Fibroblast of peridontal ligament (primary cell): ENCODE data around the gene ZBED4.

Experiments
- DNase-seq: peaks from one replicate; pipeline ENCODE4 v3.0.0-alpha.2; 2010; ENCODE audit errors: extremely low read depth

ZBED4 gene

GRCh38 chr22:49880281-49880680, 26.6 kb downstream of the ZBED4 start:
- no peak for DNase-seq

DNA sequence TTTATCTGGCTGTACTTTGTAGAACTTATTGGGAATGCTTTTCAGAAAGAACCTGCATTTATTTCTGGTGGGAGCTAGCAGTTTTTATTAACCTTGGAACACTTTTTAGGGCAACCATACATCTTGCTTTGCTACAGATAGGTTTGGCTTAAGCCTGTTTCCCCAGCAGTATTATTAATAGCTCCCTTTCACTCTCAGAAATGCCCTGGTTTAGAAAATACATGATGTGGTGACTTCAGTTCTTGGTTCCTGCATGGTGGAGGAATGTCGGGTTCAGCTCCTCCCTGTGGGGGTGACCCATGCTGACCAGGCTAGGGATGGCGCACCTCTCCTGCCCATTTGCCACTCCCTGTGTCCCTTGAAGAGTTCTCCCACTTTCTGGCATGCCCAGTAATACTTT, 28.2 kb downstream of the ZBED4 start:
- no peak for DNase-seq

GRCh38 chr22:49882519-49883293, 29.1 kb downstream of the ZBED4 start:
- DNase-seq, result no peak

DNA sequence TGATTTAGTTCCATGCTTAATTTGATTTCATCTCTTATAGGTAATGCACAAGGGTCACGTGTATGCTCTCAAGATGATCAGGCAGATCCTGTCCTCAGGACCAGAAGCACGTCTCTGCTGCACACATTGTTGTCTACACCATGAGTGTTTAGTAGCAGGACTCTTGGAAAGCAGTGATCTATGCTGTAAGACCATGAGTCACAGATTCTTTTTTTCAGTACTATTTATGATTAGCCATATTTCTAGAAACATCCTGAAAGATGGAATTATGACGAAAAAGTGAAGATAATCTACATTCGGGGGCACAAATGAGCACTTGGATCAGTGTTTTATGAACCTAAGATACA, 29.6 kb downstream of the ZBED4 start:
- DNase-seq, result no peak

DNA sequence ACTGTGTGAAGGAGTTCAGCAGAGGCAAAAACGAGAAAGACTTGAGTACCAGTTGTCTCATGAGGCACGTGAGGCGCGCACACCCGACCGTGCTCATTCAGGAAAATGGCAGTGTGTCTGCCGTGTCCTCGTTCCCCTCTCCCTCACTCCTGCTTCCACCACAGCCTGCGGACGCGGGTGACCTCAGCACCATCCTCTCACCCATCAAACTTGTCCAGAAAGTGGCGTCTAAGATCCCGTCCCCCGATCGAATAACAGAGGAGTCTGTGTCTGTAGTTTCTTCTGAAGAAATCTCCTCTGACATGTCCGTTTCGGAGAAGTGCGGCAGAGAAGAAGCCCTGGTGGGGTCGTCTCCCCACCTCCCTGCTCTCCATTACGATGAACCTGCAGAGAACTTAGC, 30.4 kb downstream of the ZBED4 start:
- DNase-seq, result no peak

- no peak for DNase-seq
Observed at GRCh38 chr22:49884503-49885260, 31.0 kb downstream of the ZBED4 start.

- DNase-seq, result no peak
Observed at GRCh38 chr22:49885281-49885680, 31.6 kb downstream of the ZBED4 start.

- no peak for DNase-seq
Observed at GRCh38 chr22:49885881-49886280, 32.2 kb downstream of the ZBED4 start.

GRCh38 chr22:49886346-49887063, 32.9 kb downstream of the ZBED4 start:
- no peak for DNase-seq

GRCh38 chr22:49887064-49887451, 33.4 kb downstream of the ZBED4 start:
- no peak for DNase-seq

GRCh38 chr22:49887702-49888101, 34.1 kb downstream of the ZBED4 start:
- DNase-seq, result no peak

GRCh38 chr22:49889071-49889470, 35.4 kb downstream of the ZBED4 start:
- DNase-seq, result no peak

GRCh38 chr22:49892226-49892899, 38.7 kb downstream of the ZBED4 start:
- DNase-seq, result no peak

- DNase-seq, result no peak
Observed at GRCh38 chr22:49893025-49893424, 39.4 kb downstream of the ZBED4 start.

GRCh38 chr22:49894322-49895054, 40.8 kb downstream of the ZBED4 start:
- no peak for DNase-seq

GRCh38 chr22:49896201-49896600, 42.6 kb downstream of the ZBED4 start:
- no peak for DNase-seq

DNA sequence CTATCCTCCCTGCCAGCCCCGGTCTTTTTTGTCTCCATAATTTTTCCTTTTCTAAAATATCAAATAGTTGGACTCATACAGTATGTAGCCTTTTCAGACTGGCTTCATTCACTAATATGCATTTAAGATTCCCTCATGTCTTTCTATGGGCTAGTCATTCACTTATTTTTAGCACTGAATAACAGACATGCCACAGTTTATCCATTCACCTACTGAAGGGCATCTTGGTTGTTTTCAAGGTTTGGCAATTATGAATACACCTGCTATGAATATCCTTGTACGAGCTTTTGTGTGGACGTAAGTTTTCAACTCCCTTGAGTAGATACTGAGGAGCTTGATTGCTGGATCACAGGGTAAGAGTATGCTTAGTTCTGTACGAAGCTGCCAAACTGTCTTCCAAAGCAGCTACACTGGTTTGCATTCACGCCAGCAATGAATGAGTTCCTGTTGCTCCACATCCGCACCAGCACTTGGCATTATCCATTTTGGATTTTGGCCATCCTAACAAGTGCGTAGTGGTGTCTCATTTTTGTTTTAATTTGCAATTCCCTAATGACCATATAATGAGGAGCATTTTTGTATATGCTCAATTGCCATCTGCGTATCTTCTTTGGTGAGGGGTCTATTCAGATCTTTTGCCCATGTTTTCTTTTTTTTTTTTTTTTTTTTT, 43.5 kb downstream of the ZBED4 start:
- no peak for DNase-seq

DNA sequence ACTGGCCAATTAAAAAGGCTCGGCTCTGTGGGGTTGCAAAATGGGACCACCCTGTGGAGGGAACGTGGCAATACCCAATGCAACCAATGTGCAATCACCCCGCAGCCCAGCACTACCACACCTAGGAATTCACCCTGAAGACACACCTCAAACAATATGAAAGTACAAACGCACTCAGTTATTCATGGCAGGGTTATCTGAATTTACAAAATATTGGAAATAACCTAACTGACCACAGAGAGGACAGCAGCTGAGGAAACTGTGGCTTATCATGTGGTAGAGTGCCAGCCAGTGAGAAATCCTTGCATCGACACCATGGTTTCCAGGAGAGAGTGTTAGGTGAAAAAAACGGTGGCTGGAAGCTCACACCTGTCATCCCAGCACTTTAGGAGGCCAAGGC, 45.9 kb downstream of the ZBED4 start:
- no peak for DNase-seq

DNA sequence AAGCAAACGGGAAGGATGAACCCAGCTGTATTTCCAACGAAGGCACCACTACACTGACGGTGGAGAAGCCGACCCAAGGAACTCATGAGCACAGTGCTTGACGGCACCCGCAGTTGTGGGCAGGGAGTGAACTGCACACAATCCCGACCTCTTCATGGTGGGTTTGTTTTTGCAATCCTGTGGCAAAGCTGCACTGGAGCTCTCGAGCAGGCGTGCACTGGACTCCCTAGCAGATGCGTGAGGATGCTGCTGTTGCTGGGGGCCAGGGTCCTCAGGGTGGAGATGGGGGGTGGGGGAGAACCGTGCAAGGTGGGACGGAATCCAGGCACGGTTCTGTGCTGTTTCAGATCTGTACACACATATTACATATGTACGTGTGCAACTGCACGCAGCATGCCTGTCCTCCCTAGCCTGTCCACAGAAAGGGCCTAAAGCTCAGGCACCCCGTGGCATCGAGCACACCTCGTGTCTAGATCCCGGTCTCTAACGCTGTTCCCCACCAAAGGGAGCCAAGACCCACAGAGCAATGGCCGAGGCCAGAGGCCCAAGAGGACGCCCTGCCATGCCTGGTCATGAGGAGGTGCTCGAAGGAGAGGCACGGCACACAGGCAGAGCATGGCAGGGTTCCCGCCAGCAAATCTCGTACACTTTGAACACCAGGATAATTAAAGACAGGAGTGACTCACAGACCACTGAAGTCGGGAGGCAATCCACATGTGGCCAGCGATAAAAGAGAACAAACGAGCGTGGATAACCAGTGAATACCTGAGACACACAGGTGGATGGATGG, 47.0 kb downstream of the ZBED4 start:
- no peak for DNase-seq

GRCh38 chr22:49901457-49901856, 47.8 kb downstream of the ZBED4 start:
- DNase-seq, result no peak
